Measurements from ENCODE around the gene PRAMEF18.
"Not testable (repeated sequence)": the region's sequence is repeated elsewhere in the genome, so short reads cannot be mapped to it uniquely, and the experiment has no call there.

PRAMEF18 gene, protein sequence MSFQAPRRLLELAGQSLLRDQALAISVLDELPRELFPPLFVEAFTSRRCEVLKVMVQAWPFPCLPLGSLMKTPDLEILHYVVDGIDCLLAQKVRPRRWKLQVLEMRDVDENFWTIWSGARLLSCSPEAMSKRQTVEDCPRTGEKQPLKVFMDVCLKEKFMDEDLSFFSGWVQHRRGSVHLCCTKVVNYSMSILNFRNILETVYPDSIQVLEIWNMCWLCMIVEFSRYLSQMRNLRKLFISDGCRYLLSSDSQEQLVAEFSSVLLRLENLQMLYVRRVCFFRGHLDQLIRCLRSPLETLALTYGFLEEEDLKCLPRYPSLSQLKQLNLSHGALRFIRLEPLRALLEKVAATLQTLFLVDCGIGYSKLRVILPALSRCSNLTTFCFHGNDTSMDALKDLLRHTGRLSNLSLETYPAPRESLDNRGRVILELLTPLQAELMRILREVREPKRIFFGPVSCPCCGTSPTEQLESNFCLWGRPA

GRCh38 chr1:13225675-13226204, at the start of gene PRAMEF18:
Gene PRAMEF18 (minus strand): TSS chr1:13226154. CDS start chr1:13226106, 48 bp downstream.
- not testable (repeated sequence) for DNase-seq (ENCODE audit: low read depth in 3 of 3, low spot score in 1 of 3)

GRCh38 chr1:13265124-13265523, 39.2 kb upstream of the PRAMEF18 start:
- DNase-seq (ENCODE audit: low read depth in 3 of 3, low spot score in 1 of 3): not testable (repeated sequence)

GRCh38 chr1:13253898-13254297, 27.9 kb upstream of the PRAMEF18 start, which contains the start of gene PRAMEF5:
Gene PRAMEF5 (plus strand): TSS chr1:13254198. CDS start chr1:13259269, 5,071 bp downstream.
- DNase-seq (ENCODE audit: low read depth in 3 of 3, low spot score in 1 of 3): not testable (repeated sequence)

DNA sequence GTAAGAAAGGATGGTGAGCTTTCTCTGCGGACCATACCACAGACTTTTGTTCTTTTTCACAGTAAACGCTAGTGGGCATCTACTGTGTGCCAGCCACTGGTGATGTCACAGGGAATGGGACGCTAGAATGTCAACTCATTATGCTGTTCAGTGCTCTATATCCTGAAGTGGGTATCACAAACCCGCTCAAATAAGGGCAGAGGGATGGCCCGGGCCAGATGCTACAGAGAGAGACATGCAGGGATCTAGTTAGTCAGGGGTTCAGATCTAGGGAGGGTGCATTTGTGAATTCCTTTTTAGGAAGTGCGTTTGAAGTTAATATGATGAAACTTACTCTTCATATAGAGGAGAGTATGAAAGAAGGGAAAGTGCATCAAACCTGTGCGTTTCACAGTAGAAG, 21.2 kb upstream of the PRAMEF18 start:
- not testable (repeated sequence) for DNase-seq (ENCODE audit: low read depth in 3 of 3, low spot score in 1 of 3)

DNA sequence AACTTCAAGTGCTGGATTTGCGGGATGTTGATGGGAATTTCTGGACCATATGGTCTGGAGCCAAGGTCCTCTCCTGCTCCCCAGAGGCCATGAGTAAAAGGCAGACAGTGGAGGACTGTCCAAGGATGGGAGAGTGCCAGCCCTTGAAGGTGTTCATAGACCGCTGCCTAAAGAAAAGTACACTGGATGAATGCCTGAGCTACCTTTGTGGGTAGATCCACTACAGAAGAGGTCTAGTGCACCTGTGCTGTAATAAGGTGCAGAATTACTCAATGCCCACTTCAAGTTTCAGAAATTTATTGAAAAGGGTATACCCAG, 20.6 kb upstream of the PRAMEF18 start:
- not testable (repeated sequence) for DNase-seq (ENCODE audit: low read depth in 3 of 3, low spot score in 1 of 3)

DNA sequence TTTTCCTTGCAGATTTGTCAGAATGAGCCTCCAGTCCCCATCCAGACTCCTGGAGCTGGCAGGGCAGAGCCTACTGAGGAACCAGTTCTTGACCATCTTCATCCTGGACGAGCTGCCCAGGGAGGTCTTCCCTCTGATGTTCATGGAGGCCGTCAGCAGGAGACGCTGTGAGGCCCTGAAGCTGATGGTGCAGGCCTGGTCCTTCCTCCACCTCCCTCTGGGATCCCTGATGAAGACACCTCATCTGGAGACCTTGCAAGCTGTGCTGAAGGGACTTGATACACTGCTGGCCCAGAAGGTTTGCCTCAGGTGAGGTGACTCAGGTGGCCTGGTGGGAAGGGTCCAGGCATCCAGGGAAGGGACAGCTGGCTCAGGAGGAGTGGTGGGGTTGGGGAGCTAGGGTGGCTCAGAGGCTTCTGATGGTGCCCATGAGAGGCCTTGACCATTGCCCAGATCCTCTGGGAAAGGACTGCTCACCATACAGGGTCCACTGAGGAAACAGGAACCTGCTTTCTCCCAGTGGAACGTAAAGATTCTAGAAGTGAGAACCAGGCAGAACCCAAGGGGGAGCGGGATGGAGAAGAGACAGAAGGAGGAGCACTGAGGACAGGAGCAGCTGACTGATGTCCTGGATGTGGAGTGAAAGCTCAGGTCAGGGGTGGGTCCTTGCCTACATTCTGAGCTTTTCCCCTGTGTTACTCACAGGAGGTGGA, 20.0 kb upstream of the PRAMEF18 start:
- not testable (repeated sequence) for DNase-seq (ENCODE audit: low read depth in 3 of 3, low spot score in 1 of 3)

- DNase-seq (ENCODE audit: low read depth in 3 of 3, low spot score in 1 of 3): not testable (repeated sequence)
Observed at GRCh38 chr1:13243536-13244263, 17.7 kb upstream of the PRAMEF18 start.

DNA sequence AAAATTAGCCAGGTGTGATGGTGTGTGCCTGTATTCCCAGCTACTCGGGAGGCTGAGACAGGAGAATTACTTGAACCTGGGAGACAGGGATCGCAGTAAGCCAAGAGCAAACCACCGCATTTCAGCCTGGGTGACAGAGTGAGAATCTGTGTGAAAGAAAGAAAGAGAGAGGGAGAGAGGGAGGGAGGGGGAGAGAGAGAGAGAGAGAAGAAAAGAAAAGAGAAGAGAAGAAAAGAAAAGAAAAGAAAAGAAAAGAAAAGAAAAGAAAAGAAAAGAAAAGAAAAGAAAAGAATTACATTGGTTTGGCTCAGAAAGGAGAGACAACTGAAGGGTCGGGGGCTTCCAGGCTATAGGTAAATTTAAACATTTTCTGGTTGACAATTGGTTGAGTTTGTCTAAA, 13.7 kb upstream of the PRAMEF18 start:
- DNase-seq (ENCODE audit: low read depth in 3 of 3, low spot score in 1 of 3): not testable (repeated sequence)

DNA sequence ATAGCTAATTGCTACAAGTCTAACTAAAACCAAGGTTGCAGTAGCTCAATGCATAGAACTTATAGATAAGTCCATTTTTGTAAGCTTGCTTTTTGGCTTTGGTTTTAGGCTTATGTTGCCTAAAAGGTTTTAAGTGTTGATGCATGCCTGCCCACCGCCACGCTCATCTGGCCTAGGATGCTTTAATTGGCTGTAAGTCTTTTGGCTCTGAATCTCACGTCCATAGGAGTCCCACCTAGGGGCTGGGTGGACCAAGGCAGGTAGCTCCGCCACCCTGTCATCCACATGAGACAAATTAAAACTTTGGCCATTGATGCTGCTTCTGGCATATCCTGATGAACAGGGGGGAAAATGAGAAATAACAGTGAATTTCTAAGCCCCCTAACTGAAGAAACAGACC, 11.6 kb upstream of the PRAMEF18 start:
- DNase-seq (ENCODE audit: low read depth in 3 of 3, low spot score in 1 of 3): not testable (repeated sequence)

GRCh38 chr1:13234057-13234456, 8.1 kb upstream of the PRAMEF18 start:
- DNase-seq (ENCODE audit: low read depth in 3 of 3, low spot score in 1 of 3): not testable (repeated sequence)

DNA sequence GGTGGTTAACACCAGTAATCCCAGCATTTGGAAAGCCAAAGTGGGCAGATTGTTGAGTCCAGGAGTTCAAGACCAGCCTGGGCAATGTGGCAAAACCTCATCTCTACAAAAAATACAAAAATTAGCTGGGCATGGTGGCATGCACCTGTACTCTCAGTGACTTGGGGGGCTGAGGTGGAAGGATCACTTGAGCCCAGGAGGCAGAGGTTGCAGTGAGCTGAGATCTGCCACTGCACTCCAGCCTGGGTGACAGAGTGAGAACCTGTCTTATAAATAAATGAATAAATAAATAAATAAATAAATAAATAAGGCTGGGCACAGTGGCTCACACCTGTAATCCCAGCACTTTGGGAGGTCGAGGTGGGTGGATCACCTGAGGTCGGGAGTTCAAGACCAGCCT, 6.1 kb upstream of the PRAMEF18 start:
- DNase-seq (ENCODE audit: low read depth in 3 of 3, low spot score in 1 of 3): not testable (repeated sequence)

DNA sequence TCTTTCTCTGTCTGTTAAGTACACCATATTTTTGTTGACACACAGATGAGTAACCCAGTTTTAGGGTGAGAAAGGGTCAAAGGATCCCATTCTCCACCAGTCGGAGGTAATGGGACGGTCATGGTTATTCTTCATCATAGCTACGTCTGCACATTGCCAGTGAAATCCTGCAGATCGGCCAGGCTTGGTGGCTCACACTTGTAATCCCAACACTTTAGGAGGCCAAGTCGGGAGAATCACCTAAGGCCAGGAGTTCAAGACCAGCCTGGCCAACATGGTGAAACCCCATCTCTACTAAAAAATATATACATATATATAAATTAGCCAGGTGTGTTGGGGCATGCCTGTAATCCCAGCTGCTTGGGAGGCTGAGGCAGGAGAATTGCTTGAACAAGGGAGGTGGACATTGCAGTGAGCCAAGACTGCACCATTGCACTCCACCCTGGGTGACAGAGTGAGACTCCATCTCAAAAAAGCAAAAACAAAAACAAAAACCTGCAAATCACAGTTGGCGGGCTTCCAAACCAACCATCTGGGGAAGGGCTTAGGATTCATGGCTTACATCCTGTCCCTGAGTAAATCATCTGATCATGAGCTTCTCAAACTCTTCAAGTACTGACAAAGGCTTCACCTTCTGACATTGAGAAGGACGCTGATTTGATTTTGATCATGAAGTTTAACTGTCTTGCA, 5.3 kb upstream of the PRAMEF18 start:
- DNase-seq (ENCODE audit: low read depth in 3 of 3, low spot score in 1 of 3): not testable (repeated sequence)

- DNase-seq (ENCODE audit: low read depth in 3 of 3, low spot score in 1 of 3): not testable (repeated sequence)
Observed at GRCh38 chr1:13230601-13231000, 4.6 kb upstream of the PRAMEF18 start.

GRCh38 chr1:13230096-13230495, 4.1 kb upstream of the PRAMEF18 start:
- not testable (repeated sequence) for DNase-seq (ENCODE audit: low read depth in 3 of 3, low spot score in 1 of 3)

DNA sequence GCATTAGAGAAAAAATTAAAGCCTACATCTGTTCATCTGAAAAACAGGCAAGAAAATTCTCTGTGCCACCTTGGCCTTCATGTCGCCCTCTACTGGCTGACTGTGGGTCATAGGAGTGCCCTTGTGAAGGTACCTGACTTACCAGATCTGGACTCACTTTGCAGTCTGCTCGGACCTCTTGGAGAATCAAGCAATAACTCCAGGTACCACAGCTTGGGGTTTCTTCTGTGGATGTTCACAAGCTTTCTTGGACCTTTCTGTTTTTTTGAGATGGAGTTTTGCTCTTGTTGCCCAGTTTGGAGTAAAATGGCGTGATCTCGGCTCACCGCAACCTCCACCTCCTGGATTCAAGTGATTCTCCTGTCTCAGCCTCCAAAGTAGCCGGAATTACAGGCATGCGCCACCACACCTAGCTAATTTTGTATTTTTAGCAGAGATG, 2.4 kb upstream of the PRAMEF18 start:
- peak in 1 of 3 donors; percentile 14 for DNase-seq (ENCODE audit: low read depth in 3 of 3, low spot score in 1 of 3)

- not testable (repeated sequence) for DNase-seq (ENCODE audit: low read depth in 3 of 3, low spot score in 1 of 3)
Observed at GRCh38 chr1:13227271-13228055, 1.5 kb upstream of the PRAMEF18 start.

- no peak for DNase-seq (ENCODE audit: low read depth in 3 of 3, low spot score in 1 of 3)
Observed at GRCh38 chr1:13224480-13225060, 1.4 kb downstream of the PRAMEF18 start.

DNA sequence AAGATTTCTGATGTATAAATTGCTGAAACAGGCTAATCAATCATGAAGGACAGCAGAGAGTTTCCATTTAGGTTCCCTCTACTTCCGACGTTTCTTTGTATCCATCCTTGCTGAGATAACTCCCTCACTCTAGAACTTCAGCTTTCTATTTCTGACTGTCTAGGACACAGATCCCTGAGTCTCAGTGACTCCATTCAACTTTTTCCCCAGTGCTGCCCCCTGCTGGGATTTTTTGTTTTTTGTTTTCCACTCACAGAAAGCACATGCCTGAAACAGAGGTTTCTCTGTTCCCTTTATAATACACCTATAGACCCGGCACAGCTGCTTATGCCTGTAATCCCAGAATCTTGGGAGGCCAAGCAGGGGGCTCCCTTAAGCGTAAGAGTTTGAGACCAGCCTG, 3.2 kb downstream of the PRAMEF18 start:
- DNase-seq (ENCODE audit: low read depth in 3 of 3, low spot score in 1 of 3): not testable (repeated sequence)

GRCh38 chr1:13219203-13219602, 6.8 kb downstream of the PRAMEF18 start:
- DNase-seq (ENCODE audit: low read depth in 3 of 3, low spot score in 1 of 3): not testable (repeated sequence)

Measured in stimulated activated CD4-positive, alpha-beta T cell treated with anti-CD3 and anti-CD28 coated beads, TNF-alpha, amount 100 ng/mL, for 1 hour (primary cell).